Body of pancreas (tissue), 4 donors: ENCODE results near the gene VKORC1L1.

Experiments used
- POLR2A ChIP-seq, 3 donors: fragments of 450-650 bp; IDR thresholded peaks; one replicate each; pipeline ENCODE4 v1.6.1; 2016; ENCODE audit warnings: antibody characterized with exemption in 3 of 3, mild to moderate bottlenecking in 2 of 3
- TF ChIP-seq, protein P1 (sequence below), 7 experiments: fragments of 450-650 bp in 4 of 7; fragments of 200-600 bp in 3 of 7; sonication (generic) in 3 of 7; IDR thresholded peaks; one replicate each; pipeline ENCODE4 v1.5.1; 2016 to 2019; ENCODE audit warnings: antibody characterized with exemption in 7 of 7

- TF ChIP-seq, protein P1, sequence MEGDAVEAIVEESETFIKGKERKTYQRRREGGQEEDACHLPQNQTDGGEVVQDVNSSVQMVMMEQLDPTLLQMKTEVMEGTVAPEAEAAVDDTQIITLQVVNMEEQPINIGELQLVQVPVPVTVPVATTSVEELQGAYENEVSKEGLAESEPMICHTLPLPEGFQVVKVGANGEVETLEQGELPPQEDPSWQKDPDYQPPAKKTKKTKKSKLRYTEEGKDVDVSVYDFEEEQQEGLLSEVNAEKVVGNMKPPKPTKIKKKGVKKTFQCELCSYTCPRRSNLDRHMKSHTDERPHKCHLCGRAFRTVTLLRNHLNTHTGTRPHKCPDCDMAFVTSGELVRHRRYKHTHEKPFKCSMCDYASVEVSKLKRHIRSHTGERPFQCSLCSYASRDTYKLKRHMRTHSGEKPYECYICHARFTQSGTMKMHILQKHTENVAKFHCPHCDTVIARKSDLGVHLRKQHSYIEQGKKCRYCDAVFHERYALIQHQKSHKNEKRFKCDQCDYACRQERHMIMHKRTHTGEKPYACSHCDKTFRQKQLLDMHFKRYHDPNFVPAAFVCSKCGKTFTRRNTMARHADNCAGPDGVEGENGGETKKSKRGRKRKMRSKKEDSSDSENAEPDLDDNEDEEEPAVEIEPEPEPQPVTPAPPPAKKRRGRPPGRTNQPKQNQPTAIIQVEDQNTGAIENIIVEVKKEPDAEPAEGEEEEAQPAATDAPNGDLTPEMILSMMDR (IDR thresholded peaks at IDR 0.05): no peak
- TF ChIP-seq POLR2A (IDR thresholded peaks at IDR 0.05): no peak
Observed at GRCh38 chr7:65912237-65912636, 39.4 kb downstream of the VKORC1L1 start.
